Trophoblast cell (in vitro differentiated cells and primary cell): ENCODE data around the gene ABL2.

ENCODE experiments used
- DNase-seq, 2 donors: peaks; one replicate each; pipeline ENCODE4 v3.0.0-alpha.2; 2016
- H2AFZ ChIP-seq: 2 replicates; pipeline ENCODE4 v1.6.1; 2013; ENCODE audit warnings: low read length, moderate library complexity, mild to moderate bottlenecking; ENCODE audit not compliant: insufficient read depth, poor library complexity
- H2AK5ac ChIP-seq: 2 replicates; pipeline ENCODE4 v1.6.1; 2013; ENCODE audit warnings: mild to moderate bottlenecking, low read length
- H2BK120ac ChIP-seq: 2 replicates; pipeline ENCODE4 v1.6.1; 2013; ENCODE audit warnings: low read length, mild to moderate bottlenecking, moderate library complexity; ENCODE audit not compliant: insufficient read depth, poor library complexity
- H2BK12ac ChIP-seq: 2 replicates; pipeline ENCODE4 v1.6.1; 2013; ENCODE audit warnings: mild to moderate bottlenecking, low read length, moderate library complexity
- H2BK5ac ChIP-seq: 2 replicates; pipeline ENCODE4 v1.6.1; 2013; ENCODE audit warnings: low read length, low read depth, moderate library complexity, mild to moderate bottlenecking; ENCODE audit not compliant: poor library complexity
- H3K14ac ChIP-seq: 2 replicates; pipeline ENCODE4 v1.6.1; 2013; ENCODE audit warnings: mild to moderate bottlenecking, low read length
- H3K18ac ChIP-seq: 2 replicates; pipeline ENCODE4 v1.6.1; 2013; ENCODE audit warnings: mild to moderate bottlenecking, low read length
- H3K23ac ChIP-seq: 2 replicates; pipeline ENCODE4 v1.6.1; 2013; ENCODE audit warnings: low read length
- H3K27ac ChIP-seq: 2 replicates; pipeline ENCODE4 v1.5.1; 2013; ENCODE audit warnings: low read depth, mild to moderate bottlenecking, inconsistent platforms, low read length, moderate library complexity
- H3K27me3 ChIP-seq: 2 replicates; pipeline ENCODE4 v1.6.1; 2013; ENCODE audit warnings: inconsistent platforms, mild to moderate bottlenecking, low read length, moderate library complexity; ENCODE audit not compliant: insufficient read depth
- H3K36me3 ChIP-seq, 2 experiments: 1 replicate in 1 of 2; 2 replicates in 1 of 2; pipeline ENCODE4 v1.6.1; 2013; ENCODE audit warnings: low read length in 2 of 2, mild to moderate bottlenecking in 2 of 2, moderate library complexity in 1 of 2; ENCODE audit not compliant: insufficient read depth in 2 of 2, control insufficient read depth in 1 of 2
- H3K4ac ChIP-seq: 2 replicates; pipeline ENCODE4 v1.6.1; 2013; ENCODE audit warnings: low read depth, mild to moderate bottlenecking, low read length, moderate library complexity
- H3K4me1 ChIP-seq, 2 experiments: 1 replicate in 1 of 2; 2 replicates in 1 of 2; pipeline ENCODE4 v1.6.1; 2013; ENCODE audit warnings: low read length in 2 of 2, mild to moderate bottlenecking in 2 of 2, moderate library complexity in 1 of 2; ENCODE audit not compliant: insufficient read depth in 2 of 2, control insufficient read depth in 1 of 2
- H3K4me2 ChIP-seq: 2 replicates; pipeline ENCODE4 v1.6.1; 2013; ENCODE audit warnings: inconsistent platforms, mild to moderate bottlenecking, low read length, moderate library complexity
- H3K4me3 ChIP-seq: 2 replicates; pipeline ENCODE4 v1.5.1; 2013; ENCODE audit warnings: mild to moderate bottlenecking, low read depth, low read length, inconsistent platforms
- H3K79me1 ChIP-seq: one replicate; pipeline ENCODE4 v1.6.1; 2013; ENCODE audit warnings: low read length
- H3K79me2 ChIP-seq: 2 replicates; pipeline ENCODE4 v1.6.1; 2013; ENCODE audit warnings: low read length, mild to moderate bottlenecking; ENCODE audit not compliant: control insufficient read depth, insufficient read depth, poor library complexity
- H3K9ac ChIP-seq: 2 replicates; pipeline ENCODE4 v1.6.1; 2013; ENCODE audit warnings: mild to moderate bottlenecking, low read length
- H3K9me3 ChIP-seq: 2 replicates; pipeline ENCODE4 v1.6.1; 2013; ENCODE audit warnings: low read depth, mild to moderate bottlenecking, control low read depth, inconsistent platforms, low read length; ENCODE audit not compliant: insufficient read depth
- H4K12ac ChIP-seq: 2 replicates; pipeline ENCODE4 v1.6.1; 2013; ENCODE audit warnings: low read depth, mild to moderate bottlenecking, low read length, moderate library complexity
- H4K8ac ChIP-seq: 2 replicates; pipeline ENCODE4 v1.6.1; 2013; ENCODE audit warnings: low read depth, mild to moderate bottlenecking, low read length, moderate library complexity
- H4K91ac ChIP-seq: one replicate; pipeline ENCODE4 v1.6.1; 2013; ENCODE audit warnings: low read depth, mild to moderate bottlenecking, low read length, moderate library complexity
- WGBS: extraction: QIAGEN DNeasy Blood & Tissue Kit; methylation state at CpG from one replicate; pipeline ENCODE4 v1.1.7; 2013; ENCODE audit warnings: missing lambda C conversion rate; ENCODE audit not compliant: insufficient read length, insufficient coverage; ENCODE audit errors: extremely low coverage; 5-methylcytosine and 5-hydroxymethylcytosine counted together

The ABL2 gene

GRCh38 chr1:179103999-179104398, 125.5 kb downstream of the ABL2 start:
- no peaks in the 10 kb centered on the region for H3K4me1 ChIP-seq
- H3K4me3 ChIP-seq: no peak overlapping the region
- no peak overlapping the region for H4K8ac ChIP-seq
- H3K9ac ChIP-seq: no peak overlapping the region
- no peak overlapping the region for H3K23ac ChIP-seq
- H2BK12ac ChIP-seq: no peak overlapping the region
- no peaks in the 10 kb centered on the region for H3K9me3 ChIP-seq
- H3K79me2 ChIP-seq: no peaks in the 10 kb centered on the region
- no peak overlapping the region for H3K27ac ChIP-seq
- H3K14ac ChIP-seq: no peak overlapping the region
- no peak overlapping the region for H3K4me2 ChIP-seq
- H3K27me3 ChIP-seq: no peaks in the 10 kb centered on the region
- H3K79me1 ChIP-seq: no peaks in the 10 kb centered on the region
- H3K4ac ChIP-seq: no peak overlapping the region
- H4K91ac ChIP-seq: no peak overlapping the region
- no CpG with 5 or more reads among the region's 1 CpG for WGBS
- no peak overlapping the region for H2AFZ ChIP-seq
- no peak overlapping the region for H3K18ac ChIP-seq
- no peak overlapping the region for H2BK120ac ChIP-seq
- no peak overlapping the region for H2AK5ac ChIP-seq
- no peak overlapping the region for H2BK5ac ChIP-seq
- no peak overlapping the region for H4K12ac ChIP-seq
- DNase-seq: no peak
- peaks cover 18 to 26% of the 10 kb centered on the region in 2 experiments for H3K36me3 ChIP-seq

- Histone ChIP-seq H2BK120ac (no peak overlapping the region), H3K4me1 (no peaks in the 10 kb centered on the region), H4K8ac (no peak overlapping the region), H3K79me2 (no peaks in the 10 kb centered on the region), H3K36me3 (peaks cover 8 to 14% of the 10 kb centered on the region in 2 experiments), H2BK12ac (no peak overlapping the region), H4K12ac (no peak overlapping the region), H3K79me1 (no peaks in the 10 kb centered on the region), H4K91ac (no peak overlapping the region), H3K9me3 (no peaks in the 10 kb centered on the region), H3K4ac (no peak overlapping the region), H3K14ac (no peak overlapping the region), H3K18ac (no peak overlapping the region), H2AK5ac (no peak overlapping the region), H3K23ac (no peak overlapping the region), H3K27me3 (no peaks in the 10 kb centered on the region), H2BK5ac (no peak overlapping the region), H3K9ac (no peak overlapping the region), H3K4me2 (no peak overlapping the region), H2AFZ (no peak overlapping the region), H3K27ac (no peak overlapping the region), H3K4me3 (no peak overlapping the region)
- no CpG with 5 or more reads among the region's 4 CpGs for WGBS
- DNase-seq: no peak
Observed at GRCh38 chr1:179101566-179101965, 127.9 kb downstream of the ABL2 start.

GRCh38 chr1:179099891-179100290, 129.6 kb downstream of the ABL2 start:
- no CpG with 5 or more reads among the region's 4 CpGs for WGBS
- Histone ChIP-seq H3K36me3 (peaks cover 12 to 24% of the 10 kb centered on the region in 2 experiments), H3K27me3 (no peaks in the 10 kb centered on the region), H3K79me1 (no peaks in the 10 kb centered on the region), H3K4me1 (peaks cover 4 to 6% of the 10 kb centered on the region in 2 experiments), H3K4ac (no peak overlapping the region), H3K27ac (no peak overlapping the region), H2BK120ac (no peak overlapping the region), H2BK5ac (no peak overlapping the region), H3K9ac (no peak overlapping the region), H3K9me3 (no peaks in the 10 kb centered on the region), H2AFZ (no peak overlapping the region), H3K14ac (no peak overlapping the region), H3K18ac (no peak overlapping the region), H3K23ac (no peak overlapping the region), H2BK12ac (no peak overlapping the region), H3K4me3 (no peak overlapping the region), H3K4me2 (no peak overlapping the region), H4K12ac (no peak overlapping the region), H4K8ac (no peak overlapping the region), H4K91ac (no peak overlapping the region), H2AK5ac (no peak overlapping the region), H3K79me2 (no peaks in the 10 kb centered on the region)
- DNase-seq: no peak

- WGBS: no CpG with 5 or more reads among the region's 3 CpGs
- peaks cover 11 to 14% of the 10 kb centered on the region in 2 experiments for H3K4me1 ChIP-seq
- H3K9ac ChIP-seq: no peak overlapping the region
- no peak overlapping the region for H3K14ac ChIP-seq
- no peak overlapping the region for H4K12ac ChIP-seq
- no peak overlapping the region for H3K27ac ChIP-seq
- no peak overlapping the region for H2BK5ac ChIP-seq
- no peaks in the 10 kb centered on the region for H3K27me3 ChIP-seq
- no peak overlapping the region for H2BK12ac ChIP-seq
- H3K4me2 ChIP-seq: no peak overlapping the region
- no peak overlapping the region for H2BK120ac ChIP-seq
- no peak overlapping the region for H4K8ac ChIP-seq
- H3K79me1 ChIP-seq: no peaks in the 10 kb centered on the region
- no peaks in the 10 kb centered on the region for H3K79me2 ChIP-seq
- H4K91ac ChIP-seq: no peak overlapping the region
- H2AK5ac ChIP-seq: no peak overlapping the region
- peaks cover 28 to 53% of the 10 kb centered on the region in 2 experiments for H3K36me3 ChIP-seq
- no peak overlapping the region for H3K4ac ChIP-seq
- H3K9me3 ChIP-seq: no peaks in the 10 kb centered on the region
- no peak overlapping the region for H2AFZ ChIP-seq
- no peak overlapping the region for H3K18ac ChIP-seq
- DNase-seq: no peak
- H3K23ac ChIP-seq: no peak overlapping the region
- no peak overlapping the region for H3K4me3 ChIP-seq
Observed at GRCh38 chr1:179095924-179096323, 133.6 kb downstream of the ABL2 start.
